GM04503 (cell line): ENCODE data around the gene FCN1.
"Not testable (repeated sequence)": the region's sequence is repeated elsewhere in the genome, so short reads cannot be mapped to it uniquely, and the experiment has no call there.

Source experiments
- DNase-seq: peaks from one replicate; pipeline ENCODE4 v3.0.0-alpha.2; 2012; ENCODE audit warnings: low read depth

FCN1 gene

DNA sequence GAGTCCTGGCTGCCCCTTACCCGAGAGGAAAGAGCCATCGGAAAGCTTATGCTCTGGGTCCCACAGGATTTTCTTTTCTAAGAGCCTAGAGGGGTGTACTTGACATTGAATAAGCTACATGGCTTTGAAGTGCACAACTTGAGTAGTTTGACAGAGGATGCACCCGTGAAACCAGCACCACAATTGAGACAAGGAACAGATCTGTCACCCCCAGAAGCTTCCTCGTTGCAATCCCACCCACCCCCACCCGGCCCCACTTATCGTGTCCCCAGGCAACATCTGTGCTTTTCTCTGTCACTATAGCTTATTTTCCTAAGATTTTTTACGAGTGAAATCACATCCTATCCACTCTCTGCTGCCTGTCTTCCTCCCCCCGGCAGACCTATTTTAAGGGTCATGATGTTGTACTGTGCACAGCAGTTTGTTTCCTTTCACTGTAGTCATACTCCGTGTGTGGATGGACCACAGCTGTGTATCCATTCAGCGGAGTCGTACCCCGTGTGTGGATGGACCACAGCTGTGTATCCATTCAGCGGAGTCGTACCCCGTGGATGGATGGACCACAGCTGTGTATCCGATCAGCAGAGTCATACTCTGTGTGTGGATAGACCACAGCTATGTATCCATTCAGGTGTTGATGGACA lies 45.9 kb downstream of the FCN1 start:
- DNase-seq, result no peak

DNA sequence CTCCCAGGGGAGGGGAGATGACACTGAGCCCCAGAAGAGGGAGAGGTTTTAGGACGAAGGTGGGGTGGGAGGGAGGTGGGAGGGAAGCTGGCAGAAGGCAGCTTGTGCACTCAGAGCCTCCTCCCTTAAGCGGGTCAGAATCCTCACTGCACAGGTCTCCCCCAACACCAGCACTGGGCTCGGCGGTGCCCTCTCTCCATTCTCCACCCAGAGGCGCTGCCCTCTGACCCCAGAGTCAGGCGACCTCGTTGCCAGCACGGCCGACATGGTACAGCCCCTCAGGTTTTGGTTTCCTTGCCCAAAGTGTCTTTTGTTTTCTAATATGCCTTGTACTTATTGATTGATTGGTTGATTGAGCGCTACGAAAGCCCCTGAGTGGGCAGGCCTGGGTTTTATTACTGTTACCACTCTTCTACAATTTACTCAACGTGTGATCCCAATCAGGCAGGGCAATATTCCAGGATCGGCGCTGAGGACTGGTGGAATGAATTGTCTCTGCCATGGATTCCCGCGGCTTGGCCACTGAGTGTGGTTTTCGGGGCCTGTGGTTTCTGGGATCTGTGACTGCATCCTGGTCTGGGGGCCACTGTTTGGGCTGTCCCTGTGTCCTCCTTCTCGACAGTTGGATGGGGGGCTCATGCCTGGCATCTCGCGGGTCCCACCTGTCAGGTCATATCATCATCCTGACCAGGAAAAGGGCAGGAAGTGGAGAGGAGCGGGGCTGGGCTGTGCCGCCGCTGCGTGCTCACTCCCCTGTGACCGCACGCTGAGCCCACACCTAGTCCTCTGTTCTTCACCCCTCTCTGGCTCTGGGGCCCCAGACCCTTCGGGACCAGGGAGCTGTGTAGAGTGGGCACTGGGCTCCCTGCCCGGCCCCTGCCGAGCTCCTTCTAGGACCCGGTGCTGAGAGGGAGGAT lies 46.7 kb downstream of the FCN1 start:
- no peak for DNase-seq

DNA sequence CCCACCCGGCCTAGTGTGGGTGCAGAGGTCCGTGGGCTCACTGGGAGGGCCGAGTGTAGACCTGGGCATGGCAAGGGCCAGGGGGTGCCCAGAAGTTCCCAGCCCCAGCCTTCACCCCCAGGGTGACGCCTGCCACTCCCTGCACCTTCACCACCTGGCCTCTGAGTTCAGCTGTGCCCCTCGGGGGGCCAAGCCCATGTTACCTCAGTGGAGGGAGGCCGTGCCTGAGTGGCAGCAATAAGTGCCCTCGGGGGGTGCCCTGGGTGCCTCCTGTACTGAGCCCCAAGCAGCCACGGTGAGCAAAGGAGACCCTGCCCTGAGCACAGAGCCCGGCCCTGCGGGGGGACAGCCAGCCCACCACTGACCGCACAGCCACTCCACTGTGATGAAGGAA lies 47.4 kb downstream of the FCN1 start:
- no peak for DNase-seq

DNA sequence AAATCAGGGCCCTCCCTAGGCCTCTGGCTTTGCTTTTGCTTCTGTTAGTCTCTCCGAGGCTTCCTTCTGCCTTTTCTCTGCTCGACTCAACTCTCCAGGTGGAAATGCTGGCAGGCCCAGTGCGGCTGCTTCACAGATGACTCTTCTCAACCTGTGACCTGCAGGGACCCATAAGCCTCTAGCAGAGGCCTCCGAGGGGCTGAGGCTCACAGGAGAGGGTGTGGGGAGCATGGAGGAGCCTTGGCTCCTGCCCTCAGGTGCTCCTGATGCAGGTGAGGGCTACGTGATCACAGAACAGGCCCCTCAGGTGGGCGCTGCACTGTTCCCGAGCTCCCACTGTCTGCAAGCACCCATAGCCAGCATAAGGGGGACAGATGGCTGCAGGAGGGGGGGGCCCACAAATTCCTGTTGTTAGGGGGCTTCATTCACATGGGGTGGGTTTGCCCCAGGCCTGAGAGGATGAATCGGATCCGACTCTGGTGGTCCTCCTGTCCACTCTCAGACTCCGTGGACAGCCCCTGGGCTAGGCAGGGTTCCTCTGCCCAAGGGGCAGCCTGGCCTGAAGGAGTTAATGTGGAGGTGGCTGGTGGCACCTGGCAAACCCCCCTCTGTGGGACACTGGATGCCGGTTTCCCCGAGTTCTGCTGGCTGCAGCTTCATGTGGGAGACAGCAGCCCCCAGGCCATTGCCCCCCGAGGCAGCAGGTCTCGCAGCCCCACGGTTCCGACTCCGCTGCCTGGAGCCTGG lies 48.0 kb downstream of the FCN1 start:
- no peak for DNase-seq

DNA sequence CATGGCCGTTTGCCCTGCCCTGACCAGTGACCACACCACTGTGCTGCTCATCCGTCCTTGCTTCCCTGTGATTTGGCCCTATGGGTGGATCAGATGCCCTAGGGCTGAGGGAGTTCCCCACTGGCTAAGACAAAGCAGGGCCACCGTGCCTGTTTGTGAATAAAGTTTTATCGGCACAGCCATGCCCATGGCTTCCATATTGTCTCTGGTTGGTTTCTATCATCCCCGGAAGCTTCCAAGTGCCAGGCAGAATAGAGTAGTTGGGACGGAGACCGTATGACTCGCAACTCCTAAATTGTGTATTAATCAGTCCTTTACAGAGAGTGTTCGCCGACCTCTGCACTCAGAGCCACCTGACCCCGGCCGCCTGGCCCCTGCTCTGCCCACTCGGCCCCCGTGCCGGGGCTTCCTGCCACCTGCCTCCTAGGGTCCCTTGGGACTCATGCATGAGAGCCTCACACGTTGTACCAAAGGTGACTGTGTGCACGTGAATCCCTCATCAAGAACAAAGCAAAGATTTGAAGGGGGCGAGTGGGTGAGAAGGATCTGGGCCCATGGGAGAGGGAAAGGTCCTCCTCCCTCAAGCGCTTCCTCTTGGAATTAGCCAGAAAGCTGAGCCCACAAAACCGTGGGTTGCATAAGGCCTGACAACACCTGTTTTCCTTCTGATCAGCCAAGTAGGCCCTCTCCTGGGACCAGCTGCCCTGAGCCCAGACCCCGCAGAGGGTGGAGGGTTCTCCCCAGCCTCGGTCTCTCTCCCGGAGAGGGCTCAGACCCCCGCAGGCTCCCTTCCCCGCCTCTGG lies 48.8 kb downstream of the FCN1 start:
- DNase-seq, result no peak

DNA sequence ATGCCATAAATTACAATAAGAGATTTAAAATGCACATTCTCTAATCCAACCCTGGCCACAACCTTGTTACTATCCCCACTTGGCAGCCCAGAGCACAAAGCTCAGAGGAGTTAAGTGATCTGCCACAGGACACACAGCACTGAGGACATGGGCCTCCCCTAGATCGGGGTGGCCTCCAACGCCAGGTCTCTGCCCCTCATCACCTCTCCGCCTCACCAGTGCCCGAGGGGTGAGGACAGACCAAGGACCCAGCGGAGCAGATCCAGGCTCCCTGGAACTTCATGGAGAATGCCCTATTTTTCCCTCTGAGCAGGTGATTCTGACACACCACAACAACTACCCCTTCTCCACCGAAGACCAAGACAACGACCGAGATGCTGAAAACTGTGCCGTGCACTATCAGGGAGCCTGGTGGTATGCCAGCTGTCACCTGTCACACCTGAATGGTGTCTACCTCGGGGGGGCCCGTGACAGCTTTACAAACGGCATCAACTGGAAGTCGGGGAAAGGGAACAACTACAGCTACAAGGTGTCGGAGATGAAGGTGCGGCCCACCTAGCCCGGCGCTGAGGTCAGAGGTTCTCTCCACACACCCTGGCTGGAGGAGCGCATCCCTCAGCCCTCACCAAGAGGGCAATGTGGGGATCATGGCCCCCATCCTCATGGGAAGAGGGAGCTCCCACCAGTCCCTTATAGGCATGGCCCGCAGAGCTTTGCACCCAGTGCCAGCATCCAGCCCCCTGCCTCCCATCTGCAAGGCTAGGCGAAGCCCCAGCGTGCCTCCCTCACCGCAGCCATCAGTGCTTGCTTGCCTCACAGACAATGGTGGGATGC lies 49.6 kb downstream of the FCN1 start:
- DNase-seq, result no peak

DNA sequence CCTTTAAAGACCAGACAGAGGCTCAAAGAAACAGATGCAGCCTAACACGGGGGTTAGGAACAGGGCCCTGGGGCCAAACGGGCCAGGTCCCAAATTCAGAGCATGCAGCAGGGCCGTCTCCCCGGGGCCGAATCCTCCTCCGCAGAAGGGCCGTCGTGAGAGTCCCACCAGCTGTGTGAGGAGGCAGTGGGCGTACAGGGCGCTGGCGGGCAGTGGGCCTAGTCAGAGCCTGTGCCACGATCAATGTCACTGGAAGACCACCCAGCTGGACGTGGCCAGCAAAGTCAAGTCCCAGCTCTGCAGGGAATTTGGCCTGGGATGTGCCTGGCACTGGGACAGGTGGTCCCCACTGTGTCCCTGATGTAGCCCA lies 52.9 kb downstream of the FCN1 start:
- DNase-seq, result no peak

DNA sequence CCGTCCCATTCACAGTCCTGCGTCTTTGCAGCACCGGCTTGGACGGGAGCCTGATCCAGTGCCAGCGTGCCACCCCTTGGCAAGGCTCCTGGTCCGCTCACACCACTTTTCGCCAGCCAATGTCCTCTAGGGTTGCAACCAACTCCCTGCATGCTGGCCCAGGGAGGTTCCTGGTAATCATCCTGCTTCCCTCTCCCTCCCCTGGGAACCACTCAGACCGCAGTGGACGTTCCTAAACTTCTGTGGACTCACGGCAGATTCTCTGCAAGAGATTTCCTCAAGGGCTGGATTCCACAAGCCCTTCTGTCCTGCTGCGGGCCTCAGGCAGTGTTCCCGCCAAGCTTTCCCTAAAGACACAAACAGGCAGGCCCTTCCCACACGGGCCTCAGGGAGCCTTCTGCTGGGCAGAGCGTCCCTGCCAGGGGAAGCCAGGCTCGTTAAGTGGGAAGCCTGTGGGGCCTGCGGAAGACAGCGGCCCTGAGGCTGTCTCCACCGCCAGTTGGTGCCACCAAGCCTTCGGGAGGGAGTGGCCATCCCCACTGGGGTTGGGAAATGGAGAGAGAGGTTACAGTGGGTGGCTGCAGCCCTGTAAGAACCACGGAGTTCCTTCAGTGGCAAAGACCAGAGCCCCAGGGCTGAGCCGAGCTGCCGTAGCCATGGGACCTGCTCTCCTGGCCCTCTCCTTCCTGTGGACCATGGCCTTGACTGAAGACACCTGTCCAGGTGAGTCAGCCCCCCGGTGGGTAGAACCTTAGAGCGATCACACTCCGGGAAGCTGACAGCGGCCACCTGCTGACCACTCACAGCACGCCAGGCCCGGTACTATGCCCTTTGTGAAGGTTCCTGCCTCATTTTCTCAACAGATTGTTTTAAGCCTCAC lies 53.5 kb downstream of the FCN1 start:
- DNase-seq, result peak; percentile 34

DNA sequence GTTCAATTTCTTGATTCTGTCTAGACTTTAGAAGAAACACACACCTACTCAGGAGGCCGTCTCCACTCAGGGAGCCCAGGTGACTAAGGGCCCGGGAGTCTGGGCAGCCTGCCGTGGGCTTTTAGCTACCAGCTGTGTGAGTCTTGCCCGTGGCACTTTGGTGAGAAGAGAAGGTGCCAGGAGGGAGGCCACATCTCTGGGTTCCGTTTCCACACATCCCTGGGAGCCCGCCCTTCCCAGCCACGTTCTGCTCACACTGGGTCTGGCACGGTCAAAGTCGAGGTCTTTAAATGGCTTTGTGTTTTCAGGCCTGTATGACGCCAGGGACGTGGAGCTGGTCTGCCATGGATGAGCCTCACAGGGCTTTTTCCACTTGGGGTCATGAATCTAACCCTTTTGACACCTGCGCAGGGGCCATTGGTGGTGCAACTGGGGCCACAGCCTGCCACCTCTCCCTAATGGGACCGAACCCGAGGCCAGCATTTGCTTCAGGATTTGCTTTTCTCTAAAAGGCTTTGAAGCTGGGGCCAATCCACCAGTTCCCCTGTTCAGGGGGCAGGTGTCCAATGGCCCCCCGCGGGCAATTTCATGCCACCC lies 54.3 kb downstream of the FCN1 start:
- no peak for DNase-seq

DNA sequence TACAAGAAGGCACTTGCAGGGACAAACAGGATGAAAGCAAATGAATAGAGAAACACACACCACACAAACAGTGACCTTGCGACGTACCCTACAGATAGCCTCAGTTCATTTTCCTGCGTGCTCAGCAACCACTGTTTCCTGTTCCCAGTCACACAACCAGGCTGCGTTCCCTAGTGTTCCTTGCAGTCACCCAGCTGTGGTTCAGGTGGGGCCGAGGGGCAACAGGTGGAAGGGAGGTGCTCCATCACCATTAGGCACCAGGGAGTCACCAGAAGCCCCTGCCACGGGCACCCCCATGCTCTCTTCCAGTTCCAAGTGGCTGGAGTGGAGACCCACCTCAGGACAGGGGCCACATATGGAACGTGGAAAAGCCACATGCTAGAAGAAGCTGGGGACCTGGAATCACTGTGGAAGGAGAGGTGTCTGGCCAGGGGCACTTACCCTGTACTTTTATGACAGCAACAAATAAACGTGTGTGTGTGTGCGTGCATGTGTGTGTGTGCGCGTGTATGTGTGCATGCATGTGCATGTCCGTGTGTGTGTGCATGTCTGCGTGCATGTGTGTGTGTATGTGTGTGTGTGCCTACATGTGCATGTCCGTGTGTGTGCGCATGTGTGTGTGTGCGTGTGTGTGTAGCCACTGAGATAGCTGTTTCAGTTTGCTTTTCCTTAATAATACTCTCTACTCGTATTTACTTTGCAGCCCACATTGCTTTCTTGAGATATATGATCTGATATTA lies 55.9 kb downstream of the FCN1 start:
- DNase-seq, result no peak

DNA sequence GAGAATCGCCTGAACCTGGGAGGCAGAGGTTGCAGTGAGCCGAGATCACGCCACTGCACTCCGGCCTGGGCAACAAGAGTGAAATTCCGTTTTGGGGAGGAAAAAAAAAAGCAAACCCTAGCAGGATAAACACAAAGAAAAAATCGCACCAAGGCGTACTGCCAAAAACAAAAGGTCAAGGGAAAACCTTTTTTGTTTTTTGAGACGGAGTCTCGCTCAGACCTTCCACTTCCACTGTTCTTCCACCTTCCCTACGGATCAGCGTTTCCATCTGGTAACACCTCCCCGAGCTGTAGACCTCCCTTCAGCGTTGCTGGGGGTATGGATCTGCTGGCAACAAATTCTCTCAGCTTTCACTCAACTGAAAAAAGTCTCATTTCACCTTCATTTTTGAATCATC lies 57.2 kb downstream of the FCN1 start:
- DNase-seq, result no peak

DNA sequence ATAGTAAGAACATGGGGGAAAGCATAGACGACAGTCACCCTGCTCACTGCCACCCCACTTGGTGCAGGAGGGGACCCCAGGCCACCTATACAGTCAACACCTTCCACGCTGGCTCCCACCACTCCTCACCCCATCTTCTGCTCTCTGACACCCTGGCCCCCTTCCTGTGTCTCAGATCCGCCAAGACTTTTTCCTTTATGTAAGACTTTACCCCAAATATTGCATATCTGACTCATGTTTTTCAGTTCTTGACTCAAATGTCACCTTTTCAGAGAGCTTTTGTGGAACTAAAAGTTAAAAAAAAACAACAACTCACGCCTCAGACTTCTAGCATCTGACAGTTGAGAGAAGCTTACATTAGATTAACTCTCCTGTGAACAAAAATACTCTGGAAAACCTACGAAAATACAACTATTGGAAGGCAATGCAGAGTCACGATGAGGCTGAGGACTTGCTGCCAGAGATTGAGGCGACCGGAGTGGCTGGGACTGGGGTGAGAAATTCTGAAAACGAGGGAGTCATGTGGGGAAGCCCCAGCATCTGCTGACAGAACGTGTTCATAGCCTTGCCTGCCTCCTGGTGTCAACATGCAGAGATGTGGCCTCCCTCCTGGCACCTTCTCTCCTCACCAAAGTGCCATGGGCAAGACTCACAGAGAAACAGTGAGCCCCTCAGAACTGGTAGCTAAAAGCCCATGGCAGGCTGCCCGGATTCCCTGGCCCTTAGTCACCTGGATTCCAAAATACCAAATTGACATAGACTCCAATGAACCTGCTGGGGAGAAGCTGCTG lies 59.5 kb downstream of the FCN1 start:
- no peak for DNase-seq

DNA sequence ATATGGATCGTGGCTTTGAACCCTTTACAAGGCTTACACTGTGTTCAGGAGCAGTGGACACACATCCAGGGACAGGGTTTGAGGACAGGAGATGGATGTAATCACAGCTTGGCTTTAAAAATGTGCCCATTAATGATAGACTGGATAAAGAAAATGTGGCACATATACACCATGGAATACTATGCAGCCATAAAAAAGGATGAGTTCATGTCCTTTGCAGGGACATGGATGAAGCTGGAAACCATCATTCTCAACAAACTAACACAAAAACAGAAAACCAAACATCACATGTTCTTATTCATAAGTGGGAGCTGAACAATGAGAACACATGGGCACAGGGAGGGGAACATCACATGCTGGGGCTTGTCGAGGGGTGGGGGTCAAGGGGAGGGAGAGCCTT lies 60.3 kb downstream of the FCN1 start:
- DNase-seq, result not testable (repeated sequence)

DNA sequence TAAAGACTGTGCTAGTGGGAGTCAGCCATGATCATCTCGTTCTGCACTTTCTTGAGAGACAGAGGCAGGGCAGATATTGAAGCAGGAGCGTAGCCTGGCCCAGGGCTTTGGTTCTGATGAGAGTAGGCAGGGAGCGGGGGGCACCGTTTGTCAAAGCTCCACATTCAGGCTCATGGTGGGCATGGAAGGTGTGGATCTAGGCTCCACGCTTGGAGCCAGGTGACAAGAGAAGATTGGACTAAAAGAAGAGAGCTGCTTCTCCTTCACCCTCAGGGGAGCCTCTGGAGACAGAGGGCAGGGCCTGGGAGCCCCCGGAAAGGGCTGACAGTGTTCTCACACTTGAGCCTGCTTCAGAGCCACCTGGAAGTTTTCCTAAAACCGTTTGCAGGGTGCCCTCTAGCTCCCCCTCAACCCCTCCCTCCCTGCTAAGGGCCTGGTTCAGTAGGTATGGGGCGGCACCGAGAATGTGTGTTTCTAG lies 61.8 kb downstream of the FCN1 start:
- DNase-seq, result no peak
